Fibroblast of lung (primary cell): ENCODE measurements around the gene FALEC.

Experiments used
- EZH2 ChIP-seq: IDR thresholded peaks from 2 replicates; pipeline ENCODE4 v1.5.1; 2012; ENCODE audit warnings: low read length, control low read depth, mild to moderate bottlenecking; ENCODE audit errors: missing control alignments
- TF ChIP-seq, protein P1 (sequence below), 2 donors: IDR thresholded peaks in 1 of 2; conservative IDR thresholded peaks in 1 of 2; 1 replicate in 1 of 2; 2 replicates in 1 of 2; pipeline ENCODE4 v1.5.1; 2011 to 2012; ENCODE audit warnings: low read length in 2 of 2, control low read depth in 1 of 2, inconsistent platforms in 1 of 2, low read depth in 1 of 2, mild to moderate bottlenecking in 1 of 2

GRCh38 chr1:150498342-150498741 lies 17.2 kb upstream of the FALEC start:
- no peak for TF ChIP-seq EZH2
- TF ChIP-seq, protein P1, sequence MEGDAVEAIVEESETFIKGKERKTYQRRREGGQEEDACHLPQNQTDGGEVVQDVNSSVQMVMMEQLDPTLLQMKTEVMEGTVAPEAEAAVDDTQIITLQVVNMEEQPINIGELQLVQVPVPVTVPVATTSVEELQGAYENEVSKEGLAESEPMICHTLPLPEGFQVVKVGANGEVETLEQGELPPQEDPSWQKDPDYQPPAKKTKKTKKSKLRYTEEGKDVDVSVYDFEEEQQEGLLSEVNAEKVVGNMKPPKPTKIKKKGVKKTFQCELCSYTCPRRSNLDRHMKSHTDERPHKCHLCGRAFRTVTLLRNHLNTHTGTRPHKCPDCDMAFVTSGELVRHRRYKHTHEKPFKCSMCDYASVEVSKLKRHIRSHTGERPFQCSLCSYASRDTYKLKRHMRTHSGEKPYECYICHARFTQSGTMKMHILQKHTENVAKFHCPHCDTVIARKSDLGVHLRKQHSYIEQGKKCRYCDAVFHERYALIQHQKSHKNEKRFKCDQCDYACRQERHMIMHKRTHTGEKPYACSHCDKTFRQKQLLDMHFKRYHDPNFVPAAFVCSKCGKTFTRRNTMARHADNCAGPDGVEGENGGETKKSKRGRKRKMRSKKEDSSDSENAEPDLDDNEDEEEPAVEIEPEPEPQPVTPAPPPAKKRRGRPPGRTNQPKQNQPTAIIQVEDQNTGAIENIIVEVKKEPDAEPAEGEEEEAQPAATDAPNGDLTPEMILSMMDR (conservative IDR thresholded peaks at IDR 0.05 in 1 of 2, IDR thresholded peaks at IDR 0.05 in 1 of 2; ENCODE audit: low read depth in 1 of 2, low read length in 2 of 2), result no peak
